Muscle layer of colon (tissue), 2 donors: ENCODE measurements around the gene ZMYND19.
"Not testable (repeated sequence)": the region's sequence is repeated elsewhere in the genome, so short reads cannot be mapped to it uniquely, and the experiment has no call there.

ENCODE experiments used
- H3K27ac ChIP-seq: one replicate; pipeline ENCODE4 v1.7.0; 2013; ENCODE audit warnings: low read depth, mild to moderate bottlenecking, low read length, moderate library complexity
- H3K27me3 ChIP-seq, 2 donors: one replicate each; pipeline ENCODE4 v1.7.0; 2013; ENCODE audit warnings: low read length in 2 of 2, mild to moderate bottlenecking in 2 of 2; ENCODE audit not compliant: insufficient read depth in 2 of 2, control insufficient read depth in 1 of 2
- H3K36me3 ChIP-seq: one replicate; pipeline ENCODE4 v1.7.0; 2013; ENCODE audit warnings: mild to moderate bottlenecking, low read length; ENCODE audit not compliant: insufficient read depth
- H3K4me1 ChIP-seq: one replicate; pipeline ENCODE4 v1.7.0; 2013; ENCODE audit warnings: mild to moderate bottlenecking, low read length; ENCODE audit not compliant: insufficient read depth
- H3K4me3 ChIP-seq, 2 donors: one replicate each; pipeline ENCODE4 v1.7.0; 2013; ENCODE audit warnings: low read length in 2 of 2, low read depth in 1 of 2, mild to moderate bottlenecking in 1 of 2, moderate library complexity in 1 of 2
- H3K9ac ChIP-seq: one replicate; pipeline ENCODE4 v1.7.0; 2013; ENCODE audit warnings: low read length
- H3K9me3 ChIP-seq: one replicate; pipeline ENCODE4 v1.7.0; 2013; ENCODE audit warnings: mild to moderate bottlenecking, low read length
- donor health status: abdominal sarcoma.
- donor health status: Adenocarcinoma of cecum.

Gene ZMYND19

DNA sequence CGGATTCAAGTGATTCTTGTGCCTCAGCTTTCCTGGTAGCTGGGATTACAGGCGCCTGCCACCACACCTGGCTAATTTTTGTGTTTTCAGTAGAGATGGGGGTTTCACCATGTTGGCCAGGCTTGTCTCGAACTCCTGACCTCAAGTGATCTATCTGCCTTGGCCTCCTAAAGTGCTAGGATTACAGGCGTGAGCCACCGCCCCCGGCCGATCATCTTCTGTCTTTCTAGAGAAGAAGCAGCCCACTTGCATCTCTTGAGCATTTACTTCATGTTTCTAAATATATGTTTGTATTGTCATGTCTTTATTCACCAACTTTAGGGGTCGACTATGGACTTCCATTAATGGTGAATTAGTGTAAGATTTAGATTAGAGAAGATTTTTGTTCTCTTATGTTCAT, 31.9 kb upstream of the ZMYND19 start:
- peaks cover 29% of the 10 kb centered on the region for H3K4me1 ChIP-seq
- H3K27ac ChIP-seq, H3K27me3 ChIP-seq, H3K4me3 ChIP-seq, H3K9me3 ChIP-seq, H3K9ac ChIP-seq, H3K36me3 ChIP-seq: not testable (repeated sequence)

DNA sequence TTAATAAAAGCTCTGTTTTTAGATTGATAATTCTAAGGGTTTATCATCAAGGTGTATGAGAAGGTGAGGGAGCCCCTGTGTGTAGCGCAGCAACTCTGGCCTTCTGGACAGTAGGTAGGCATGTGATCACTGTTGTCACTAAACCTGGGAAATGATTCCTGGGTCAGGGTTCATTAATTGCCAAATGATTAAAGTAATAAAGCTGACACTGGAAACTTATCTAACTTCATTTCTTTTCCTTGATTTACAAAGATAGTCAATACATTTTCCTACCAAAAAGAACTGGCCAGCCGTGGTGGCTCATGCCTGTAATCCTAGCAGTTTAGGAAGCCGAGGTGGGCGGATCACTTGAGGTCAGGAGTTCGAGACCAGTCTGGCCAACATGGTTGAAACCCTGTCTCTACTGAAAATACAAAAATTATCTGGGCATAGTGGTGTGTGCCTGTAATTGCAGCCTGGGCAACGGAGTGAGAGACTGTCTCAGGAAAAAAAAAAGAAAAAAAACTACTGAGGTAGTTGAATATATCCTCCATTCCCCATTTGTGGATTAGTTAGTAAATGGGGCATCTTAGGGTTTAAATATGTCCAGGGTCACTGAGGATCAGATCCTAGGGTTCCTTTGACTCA, 30.9 kb upstream of the ZMYND19 start:
- no peak overlapping the region for H3K4me3 ChIP-seq
- H3K9me3 ChIP-seq = no peaks in the 10 kb centered on the region
- H3K27ac ChIP-seq = no peak overlapping the region
- H3K9ac ChIP-seq = no peak overlapping the region
- no peaks in the 10 kb centered on the region for H3K27me3 ChIP-seq
- peaks cover 29% of the 10 kb centered on the region for H3K4me1 ChIP-seq
- H3K36me3 ChIP-seq = peaks cover 14% of the 10 kb centered on the region

DNA sequence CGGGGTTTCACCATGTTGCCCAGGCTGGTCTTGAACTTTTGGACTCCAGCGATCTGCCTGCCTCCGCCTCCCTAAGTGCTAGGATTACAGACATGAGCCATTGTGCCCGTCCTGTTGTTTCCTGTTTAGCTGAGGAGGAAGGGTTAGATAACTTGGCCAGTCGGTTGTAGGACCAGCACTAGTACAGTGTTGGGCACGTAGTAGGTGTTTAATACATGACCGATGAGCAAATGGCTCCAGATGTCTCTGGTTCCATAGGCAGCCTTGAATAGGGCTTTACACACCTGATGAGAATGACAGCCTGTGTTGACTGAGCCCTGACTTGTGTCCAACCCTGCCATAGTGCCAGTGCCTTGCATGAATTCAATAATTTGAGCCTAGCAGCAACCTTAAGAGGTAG, 30.3 kb upstream of the ZMYND19 start:
- Histone ChIP-seq H3K9ac (no peak overlapping the region), H3K9me3 (no peaks in the 10 kb centered on the region), H3K4me3 (no peak overlapping the region), H3K4me1 (peaks cover 29% of the 10 kb centered on the region), H3K36me3 (peaks cover 15% of the 10 kb centered on the region), H3K27me3 (no peaks in the 10 kb centered on the region), H3K27ac (no peak overlapping the region)

DNA sequence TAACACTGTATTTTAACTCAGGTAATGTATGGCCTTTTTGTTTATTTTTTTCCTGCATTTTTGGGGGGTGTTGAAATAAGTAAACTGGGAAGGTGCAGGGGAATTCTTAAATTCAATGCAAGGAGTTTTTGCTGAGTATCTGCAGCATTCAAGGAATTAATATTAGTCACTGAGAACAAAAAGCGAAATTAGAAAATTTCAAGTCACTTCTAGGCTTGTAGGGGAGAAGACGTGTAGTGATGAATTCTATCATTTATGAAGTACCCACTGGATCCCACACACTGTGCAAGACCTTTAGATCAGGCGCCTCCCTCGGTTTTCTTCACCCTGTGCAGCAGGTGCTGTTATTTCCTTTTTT, 29.7 kb upstream of the ZMYND19 start:
- peak overlapping the region; percentile 3 to 82 for H3K4me3 ChIP-seq
- H3K27me3 ChIP-seq = no peaks in the 10 kb centered on the region
- peak overlapping the region; percentile 82 for H3K27ac ChIP-seq
- peaks cover 29% of the 10 kb centered on the region for H3K4me1 ChIP-seq
- peaks cover 15% of the 10 kb centered on the region for H3K36me3 ChIP-seq
- no peaks in the 10 kb centered on the region for H3K9me3 ChIP-seq
- H3K9ac ChIP-seq = peak overlapping the region; percentile 82

DNA sequence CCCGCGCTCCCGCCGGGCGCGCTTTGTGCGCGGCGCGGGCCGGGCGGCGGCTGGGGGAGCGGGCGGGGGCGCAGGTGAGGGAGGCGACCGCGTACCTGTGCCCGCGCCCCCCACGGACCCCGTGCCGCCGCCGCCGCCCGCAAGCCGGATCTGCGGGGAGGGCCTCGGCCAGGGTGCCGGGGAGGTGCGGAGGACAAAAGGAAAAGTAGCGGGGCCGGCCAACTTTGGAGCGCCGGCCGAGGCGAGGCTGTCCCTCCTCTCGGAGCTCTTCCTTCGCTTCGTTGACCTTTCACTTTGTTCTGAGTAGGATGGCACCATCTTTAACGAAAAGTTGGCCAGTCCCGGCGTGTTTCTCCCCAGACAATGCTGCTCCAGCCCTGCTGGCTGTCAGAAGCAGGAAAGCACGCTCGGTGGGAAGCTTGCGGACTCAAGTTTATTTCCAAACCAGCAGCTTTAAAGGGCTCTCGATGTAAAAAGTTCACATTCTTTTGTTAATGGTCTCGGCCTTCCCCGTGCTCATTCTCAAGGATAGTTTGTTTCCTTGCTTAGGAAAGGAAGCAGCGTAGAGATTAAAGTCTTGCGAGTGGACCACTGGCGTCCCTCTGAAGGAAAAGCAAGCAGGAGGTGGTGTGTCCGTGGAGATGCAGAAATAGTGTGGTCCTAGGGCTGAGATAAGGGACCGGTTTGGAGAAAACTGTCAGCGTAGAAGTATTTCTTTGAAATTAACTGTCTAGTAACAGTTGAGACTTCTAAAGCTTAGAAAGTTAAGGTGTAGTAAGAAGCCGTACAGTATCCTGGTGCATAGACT, 29.1 kb upstream of the ZMYND19 start:
- Histone ChIP-seq H3K4me1 (peaks cover 29% of the 10 kb centered on the region), H3K9ac (peak overlapping the region; percentile 82), H3K27me3 (no peaks in the 10 kb centered on the region)

DNA sequence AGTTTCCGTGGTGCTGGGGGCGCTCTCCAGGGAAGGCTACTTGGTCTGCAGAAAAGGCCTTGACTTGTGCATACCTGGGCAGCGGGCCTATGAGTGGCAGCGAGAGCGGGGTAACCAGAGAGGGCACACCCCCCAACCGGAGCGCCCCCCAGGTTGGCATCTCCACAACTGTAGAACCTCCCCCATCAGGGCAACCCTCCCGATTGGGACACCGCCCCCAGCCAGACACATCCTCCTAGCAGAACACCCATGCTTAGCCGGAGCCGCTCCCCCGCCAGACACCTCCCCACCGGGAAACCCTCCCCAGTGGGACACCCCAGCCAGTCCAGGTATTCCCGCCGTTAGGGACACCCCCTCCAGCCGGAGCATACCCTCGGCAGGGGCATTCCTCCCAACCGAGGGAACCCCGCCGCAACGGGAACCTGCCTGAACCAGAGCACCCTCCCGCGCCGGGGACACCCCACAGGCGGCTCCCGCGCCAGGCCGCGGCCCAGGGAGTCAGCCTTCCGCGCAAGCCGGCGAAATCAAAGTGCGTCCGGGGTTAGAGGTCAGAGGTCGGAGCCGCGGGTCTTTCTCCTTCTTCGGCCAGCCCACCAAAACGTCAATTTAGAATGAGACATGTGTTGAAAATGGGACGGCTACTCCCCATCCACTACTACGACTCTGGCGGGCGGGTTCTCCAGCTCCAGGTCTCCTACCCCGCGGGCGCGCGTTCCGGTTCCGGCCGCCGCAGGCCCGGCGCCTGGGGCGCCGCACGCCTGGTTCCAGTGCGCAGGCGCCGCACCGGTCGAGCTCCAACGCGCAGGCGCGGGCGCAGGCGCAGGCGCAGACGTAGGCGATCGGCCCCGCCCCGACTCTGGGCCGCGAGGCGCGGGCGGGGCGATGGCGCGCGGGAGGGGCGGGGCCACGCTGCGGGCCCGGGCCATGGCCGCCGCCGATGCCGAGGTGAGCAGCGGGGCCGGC, 28.1 kb upstream of the ZMYND19 start, which contains the start of gene EHMT1:
TSS of gene EHMT1 (plus strand) at position 901 of the 963 bp plus-strand sequence. CDS start at position 925, 24 bp downstream.
- peak within 1 kb of the TSS; percentile 76 to 88 for H3K4me3 ChIP-seq
- H3K36me3 ChIP-seq = peaks cover 26% of the 10 kb centered on the region
- H3K9me3 ChIP-seq = no peaks in the 10 kb centered on the region
- H3K27me3 ChIP-seq = no peaks in the 10 kb centered on the region
- H3K4me1 ChIP-seq = peaks cover 29% of the 10 kb centered on the region
- peak within 1 kb of the TSS; percentile 95 for H3K27ac ChIP-seq
- H3K9ac ChIP-seq = peak within 1 kb of the TSS; percentile 82

More for the DNA sequence above, 29.1 kb upstream of the ZMYND19 start:
- H3K36me3 ChIP-seq = peaks cover 17% of the 10 kb centered on the region
- peak overlapping the region; percentile 74 to 82 for H3K4me3 ChIP-seq
- no peaks in the 10 kb centered on the region for H3K9me3 ChIP-seq
- H3K27ac ChIP-seq = peak overlapping the region; percentile 82

DNA sequence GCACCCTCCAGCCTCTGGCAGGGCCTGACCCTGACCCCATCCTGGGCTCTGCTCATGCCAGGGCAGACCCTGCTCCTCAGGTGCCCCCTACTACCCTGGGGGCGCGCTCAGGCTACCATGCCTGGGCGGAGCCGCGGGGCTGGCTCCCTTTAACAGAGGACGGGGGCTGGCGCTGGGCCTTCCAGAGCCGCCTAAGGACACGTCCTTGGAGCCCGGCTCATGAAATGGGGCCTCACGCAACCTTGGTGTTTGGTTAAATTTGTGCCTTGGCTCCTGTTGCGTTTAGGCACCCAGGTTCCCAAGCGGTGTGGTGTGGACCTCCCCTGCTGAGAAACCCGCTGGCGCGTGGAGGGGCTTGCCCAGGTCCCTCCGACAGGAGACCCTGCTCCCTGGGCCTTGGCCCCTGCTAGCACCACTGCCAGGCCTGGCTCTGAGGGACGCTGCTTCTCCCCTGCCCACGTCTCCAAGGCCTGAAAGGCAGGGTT, 25.1 kb upstream of the ZMYND19 start:
- Histone ChIP-seq H3K9me3 (no peaks in the 10 kb centered on the region), H3K4me1 (peaks cover 26% of the 10 kb centered on the region), H3K9ac (no peak overlapping the region), H3K36me3 (peaks cover 19% of the 10 kb centered on the region), H3K27ac (no peak overlapping the region), H3K4me3 (no peak overlapping the region), H3K27me3 (no peaks in the 10 kb centered on the region)

DNA sequence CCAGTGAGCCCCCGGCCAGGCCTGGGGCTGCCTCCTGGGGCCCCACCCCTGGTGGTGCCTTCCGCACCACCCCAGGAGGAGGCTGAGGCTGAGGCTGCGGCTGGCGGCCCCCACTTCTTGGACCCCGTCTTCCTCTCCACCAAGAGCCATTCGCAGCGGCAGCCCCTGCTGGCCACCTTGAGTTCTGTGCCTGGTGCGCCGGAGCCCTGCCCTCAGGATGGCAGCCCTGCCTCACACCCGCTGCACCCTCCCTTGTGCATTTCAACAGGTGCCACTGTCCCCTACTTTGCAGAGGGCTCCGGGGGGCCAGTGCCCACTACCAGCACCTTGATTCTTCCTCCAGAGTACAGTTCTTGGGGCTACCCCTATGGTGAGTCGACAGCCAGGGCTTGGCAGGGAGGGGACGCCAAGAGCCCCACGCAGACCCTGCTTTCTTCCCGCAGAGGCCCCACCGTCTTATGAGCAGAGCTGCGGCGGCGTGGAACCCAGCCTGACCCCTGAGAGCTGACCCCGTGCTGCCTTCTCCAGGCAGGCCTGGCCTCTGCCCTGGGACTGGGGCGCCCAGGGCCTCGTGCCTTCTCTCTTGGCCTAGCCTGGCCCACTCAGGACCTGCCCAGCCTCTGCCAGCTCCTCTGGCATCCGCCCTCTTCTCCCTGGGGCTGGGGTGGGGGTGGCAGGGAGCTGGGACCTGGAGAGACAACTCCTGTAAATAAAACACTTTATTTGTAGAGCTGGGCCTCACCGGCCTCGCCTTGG, 24.5 kb upstream of the ZMYND19 start:
- Histone ChIP-seq H3K9ac (no peak overlapping the region), H3K4me3 (no peak overlapping the region), H3K27ac (no peak overlapping the region), H3K4me1 (peaks cover 19% of the 10 kb centered on the region), H3K27me3 (no peaks in the 10 kb centered on the region), H3K9me3 (no peaks in the 10 kb centered on the region), H3K36me3 (peaks cover 19% of the 10 kb centered on the region)

DNA sequence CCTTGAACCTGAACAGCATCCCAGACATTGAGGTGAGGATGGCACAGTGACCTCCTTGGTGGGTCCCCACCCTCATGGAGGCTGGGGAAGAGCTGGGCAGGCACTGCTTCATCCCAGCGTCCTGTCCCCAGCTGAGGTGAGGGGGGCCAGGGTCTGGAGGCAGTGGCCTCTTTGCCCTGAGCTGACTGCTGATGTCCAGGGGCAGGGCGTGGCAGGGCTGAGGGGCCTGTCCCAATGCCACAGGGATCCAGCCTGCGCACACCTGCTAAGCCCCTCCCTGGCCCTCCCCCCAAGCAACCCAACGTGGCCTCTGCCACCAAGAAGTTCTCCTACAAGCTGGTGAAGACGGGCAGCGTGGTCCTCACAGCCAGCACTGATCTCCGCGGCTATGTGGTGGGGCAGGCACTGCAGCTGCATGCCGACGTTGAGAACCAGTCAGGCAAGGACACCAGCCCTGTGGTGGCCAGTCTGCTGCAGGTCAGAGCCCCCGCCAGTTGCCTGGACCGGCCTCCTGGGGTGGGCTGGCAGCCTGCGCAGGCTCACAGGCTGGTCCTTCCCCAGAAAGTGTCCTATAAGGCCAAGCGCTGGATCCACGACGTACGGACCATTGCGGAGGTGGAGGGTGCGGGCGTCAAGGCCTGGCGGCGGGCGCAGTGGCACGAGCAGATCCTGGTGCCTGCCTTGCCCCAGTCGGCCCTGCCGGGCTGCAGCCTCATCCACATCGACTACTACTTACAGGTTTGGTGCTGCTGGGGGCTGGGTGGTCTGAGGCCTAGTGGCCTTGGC, 23.6 kb upstream of the ZMYND19 start:
- no peak overlapping the region for H3K4me3 ChIP-seq
- H3K9ac ChIP-seq = no peak overlapping the region
- H3K27me3 ChIP-seq = no peaks in the 10 kb centered on the region

DNA sequence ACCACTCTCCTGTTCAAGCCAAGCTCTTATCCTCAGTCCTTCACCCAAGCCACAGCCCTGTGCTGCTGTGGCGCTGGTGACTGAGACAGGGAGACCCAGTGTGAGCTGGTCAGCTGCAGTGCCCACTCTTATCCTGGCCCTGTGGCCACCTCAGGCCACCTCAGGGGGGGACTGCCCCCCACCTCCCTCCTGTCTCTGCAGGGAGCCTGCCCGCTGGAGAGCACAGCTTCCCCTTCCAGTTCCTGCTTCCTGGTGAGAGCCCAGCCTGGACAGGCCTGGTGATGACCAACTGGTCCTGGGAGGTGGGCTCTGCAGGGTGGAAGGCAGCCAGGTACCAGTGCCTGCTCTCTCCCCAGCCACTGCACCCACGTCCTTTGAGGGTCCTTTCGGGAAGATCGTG, 22.9 kb upstream of the ZMYND19 start:
- peaks cover 16% of the 10 kb centered on the region for H3K4me1 ChIP-seq
- no peak overlapping the region for H3K4me3 ChIP-seq
- no peak overlapping the region for H3K27ac ChIP-seq
- no peak overlapping the region for H3K9ac ChIP-seq
- H3K9me3 ChIP-seq = no peaks in the 10 kb centered on the region
- no peaks in the 10 kb centered on the region for H3K27me3 ChIP-seq
- peaks cover 19% of the 10 kb centered on the region for H3K36me3 ChIP-seq

More for the DNA sequence above, 23.6 kb upstream of the ZMYND19 start:
- peaks cover 19% of the 10 kb centered on the region for H3K36me3 ChIP-seq
- H3K4me1 ChIP-seq = peaks cover 16% of the 10 kb centered on the region
- H3K27ac ChIP-seq = no peak overlapping the region
- H3K9me3 ChIP-seq = no peaks in the 10 kb centered on the region
